ENCODE measurements around the gene TREM2. TPM values are rescaled to one million over a fixed set of nuclear protein-coding genes. Genes with fewer than 3 reads are reported as not detected.
A peak's percentile ranks its signal among the peaks of the same experiment; 100 is the strongest.

The TREM2 gene
- total and polyA plus RNA-seq, 2 of the 13 experiments (the other 11 are each of a cell fraction or from before 2014, with no cell fraction given) = 0.11 TPM; not detected in 1

DNA sequence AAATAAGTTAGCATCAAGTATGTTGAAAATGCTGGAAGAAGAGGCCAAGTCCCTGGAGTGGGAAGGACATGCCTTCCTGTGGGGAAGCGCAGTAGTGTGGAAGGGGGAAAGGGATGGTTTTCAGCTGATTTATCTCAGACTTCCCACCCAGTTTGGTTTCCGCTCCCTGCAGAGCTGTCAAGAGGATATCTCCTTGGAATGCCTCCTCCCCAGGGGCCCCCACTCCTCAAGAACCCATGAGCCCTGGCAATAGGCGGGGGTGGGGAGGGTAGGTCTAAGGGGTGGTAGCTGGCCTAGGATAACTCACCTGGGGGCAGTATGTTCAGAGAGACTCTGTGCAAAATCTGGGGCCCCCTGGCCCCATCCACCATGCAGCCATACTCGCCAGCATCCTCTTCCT lies 9.5 kb downstream of the TREM2 start (continued):
- TF ChIP-seq ELF3 (CRISPR knock-in tag; IDR thresholded peaks at IDR 0.05) (no peak), NPAS2 (CRISPR knock-in tag; IDR thresholded peaks at IDR 0.05; ENCODE audit: borderline replicate concordance) (no peak)

DNA sequence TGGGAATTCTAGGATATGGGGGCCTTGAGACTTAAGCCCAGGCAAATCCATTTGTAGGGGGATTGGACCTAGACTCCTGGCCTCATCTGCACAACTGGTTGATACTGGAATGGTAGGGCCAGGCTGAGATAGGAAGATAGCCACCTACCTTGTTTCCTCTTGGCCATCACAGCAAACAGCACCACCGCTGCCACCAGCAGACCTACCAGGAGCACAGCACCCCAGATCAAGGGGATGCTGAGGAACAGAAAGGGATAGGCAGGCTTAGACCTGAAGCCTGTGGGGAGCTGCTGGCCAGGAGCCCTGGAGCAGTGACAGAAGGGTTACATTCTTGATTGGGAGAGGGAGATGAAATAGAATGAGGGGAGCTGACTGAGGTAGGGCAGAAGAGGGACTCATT lies 12.2 kb downstream of the TREM2 start:
- Histone ChIP-seq H3K36me3 (replicated peaks in 1 of 2; ENCODE audit: control insufficient read depth in 1 of 2, insufficient read depth in 2 of 2, low read length in 2 of 2) (no peaks in the 10 kb centered on the region), H3K79me2 (ENCODE audit: insufficient read depth, low read length) (no peaks in the 10 kb centered on the region), H3K4me2 (ENCODE audit: low read depth, low read length) (no peak overlapping the region), H3K27me3 (ENCODE audit: control insufficient read depth in 1 of 2, insufficient read depth in 2 of 2, low read length in 2 of 2) (peaks cover 0 to 1% of the 10 kb centered on the region in 2 experiments; a peak in 1 of 5 replicates), H2AFZ (ENCODE audit: low read length) (no peak overlapping the region), H4K20me1 (ENCODE audit: insufficient read depth, low read length) (no peaks in the 10 kb centered on the region), H3K4me1 (ENCODE audit: insufficient read depth, low read length) (peaks cover 17% of the 10 kb centered on the region), H3K9ac (ENCODE audit: insufficient read depth, low read depth, low read length) (no peak overlapping the region), H3K27ac (ENCODE audit: extremely low read length, insufficient read depth, low read length) (no peak overlapping the region), H3K4me3 (replicated peaks in 1 of 3; ENCODE audit: insufficient read depth in 1 of 3, low read depth in 2 of 3, low read length in 3 of 3) (no peak overlapping the region), H3K9me3 (ENCODE audit: low read length) (no peaks in the 10 kb centered on the region)
- ChIA-PET CTCF (ENCODE audit: low intra/inter-chr PET ratio, low total read pairs) (no interaction called here), POLR2A (no interaction called here)
- no peak for FAIRE-seq
- DNase-seq (ENCODE audit: low spot score) = no peak
- no peak; the same call in 2 of the 3 replicates for ATAC-seq
- BruUV-seq (replicated peaks) = no TSS peak
- in situ Hi-C loops (cut with HindIII; ENCODE audit: extremely low pct_ligation_motif_present, low pct_unique_long_range_greater_than_20kb) = no loop called here
- WGBS (ENCODE audit: low lambda C conversion rate) = 44% methylated on average over 1 of the region's 1 CpG
- no peak for TF ChIP-seq ZSCAN21 (CRISPR knock-in tag; IDR thresholded peaks at IDR 0.05; ENCODE audit: borderline replicate concordance)
- TF ChIP-seq, protein P1, sequence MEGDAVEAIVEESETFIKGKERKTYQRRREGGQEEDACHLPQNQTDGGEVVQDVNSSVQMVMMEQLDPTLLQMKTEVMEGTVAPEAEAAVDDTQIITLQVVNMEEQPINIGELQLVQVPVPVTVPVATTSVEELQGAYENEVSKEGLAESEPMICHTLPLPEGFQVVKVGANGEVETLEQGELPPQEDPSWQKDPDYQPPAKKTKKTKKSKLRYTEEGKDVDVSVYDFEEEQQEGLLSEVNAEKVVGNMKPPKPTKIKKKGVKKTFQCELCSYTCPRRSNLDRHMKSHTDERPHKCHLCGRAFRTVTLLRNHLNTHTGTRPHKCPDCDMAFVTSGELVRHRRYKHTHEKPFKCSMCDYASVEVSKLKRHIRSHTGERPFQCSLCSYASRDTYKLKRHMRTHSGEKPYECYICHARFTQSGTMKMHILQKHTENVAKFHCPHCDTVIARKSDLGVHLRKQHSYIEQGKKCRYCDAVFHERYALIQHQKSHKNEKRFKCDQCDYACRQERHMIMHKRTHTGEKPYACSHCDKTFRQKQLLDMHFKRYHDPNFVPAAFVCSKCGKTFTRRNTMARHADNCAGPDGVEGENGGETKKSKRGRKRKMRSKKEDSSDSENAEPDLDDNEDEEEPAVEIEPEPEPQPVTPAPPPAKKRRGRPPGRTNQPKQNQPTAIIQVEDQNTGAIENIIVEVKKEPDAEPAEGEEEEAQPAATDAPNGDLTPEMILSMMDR (CRISPR knock-in tag; IDR thresholded peaks at IDR 0.05) = 0 out of 2 replicates have a peak, but pooled peaks have one; percentile 10
- intact Hi-C loops (cut with micrococcal nuclease; ENCODE audit: unreplicated experiment) = no loop called here

DNA sequence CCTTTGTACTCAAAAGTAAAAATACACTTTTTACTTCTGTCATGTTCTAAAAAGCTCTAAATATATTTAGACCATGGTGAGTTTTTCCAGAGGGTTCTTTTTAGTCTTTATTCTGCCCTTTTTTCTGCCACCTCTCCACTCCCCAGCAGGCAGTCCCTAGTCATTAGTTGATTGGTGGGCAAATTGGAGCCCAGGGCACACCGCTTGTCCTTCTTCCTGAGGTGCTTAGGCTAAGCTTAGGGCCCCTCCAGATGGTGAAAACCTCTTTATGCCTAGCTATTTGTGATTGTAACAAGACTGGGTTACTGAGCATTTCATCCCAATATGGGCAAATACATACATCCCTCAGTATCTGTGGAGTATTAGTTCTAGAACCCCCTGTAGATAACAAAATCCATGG lies 15.0 kb downstream of the TREM2 start:
- Histone ChIP-seq H3K9ac (ENCODE audit: insufficient read depth, low read depth, low read length) (no peak overlapping the region), H3K4me2 (ENCODE audit: low read depth, low read length) (no peak overlapping the region), H2AFZ (ENCODE audit: low read length) (no peak overlapping the region), H3K4me3 (replicated peaks in 1 of 3; ENCODE audit: insufficient read depth in 1 of 3, low read depth in 2 of 3, low read length in 3 of 3) (no peak overlapping the region), H3K9me3 (ENCODE audit: low read length) (no peaks in the 10 kb centered on the region), H3K79me2 (ENCODE audit: insufficient read depth, low read length) (no peaks in the 10 kb centered on the region), H3K4me1 (ENCODE audit: insufficient read depth, low read length) (no peaks in the 10 kb centered on the region), H3K27me3 (ENCODE audit: control insufficient read depth in 1 of 2, insufficient read depth in 2 of 2, low read length in 2 of 2) (peaks cover 0 to 1% of the 10 kb centered on the region in 2 experiments; a peak in 1 of 5 replicates), H4K20me1 (ENCODE audit: insufficient read depth, low read length) (no peaks in the 10 kb centered on the region), H3K27ac (ENCODE audit: extremely low read length, insufficient read depth, low read length) (no peak overlapping the region), H3K36me3 (replicated peaks in 1 of 2; ENCODE audit: control insufficient read depth in 1 of 2, insufficient read depth in 2 of 2, low read length in 2 of 2) (no peaks in the 10 kb centered on the region)
- CTCF ChIA-PET (ENCODE audit: low intra/inter-chr PET ratio, low total read pairs) = no interaction called here
- intact Hi-C loops (cut with micrococcal nuclease; ENCODE audit: unreplicated experiment) = no loop called here
- in situ Hi-C loops (cut with HindIII; ENCODE audit: extremely low pct_ligation_motif_present, low pct_unique_long_range_greater_than_20kb) = no loop called here
- ATAC-seq (no peak), DNase-seq (ENCODE audit: low spot score) (no peak), FAIRE-seq (no peak)
- POLR2A ChIA-PET = no interaction called here
- 23% methylated on average over 1 of the region's 1 CpG for WGBS (ENCODE audit: low lambda C conversion rate)
- BruUV-seq (replicated peaks) = no TSS peak
- TF ChIP-seq FOXA1 (IDR thresholded peaks at IDR 0.05) = no peak
- no peak for TF ChIP-seq FOXA1 (CRISPR knock-in tag; IDR thresholded peaks at IDR 0.05)
- no peak for TF ChIP-seq ZNF75D (CRISPR knock-in tag; IDR thresholded peaks at IDR 0.05; ENCODE audit: borderline replicate concordance)
